ENCODE results near the gene RHOC. TPM values are rescaled to one million over a fixed set of nuclear protein-coding genes. Genes with fewer than 3 reads are reported as not detected.

RHOC gene
- total RNA-seq, 2 donors from 2014 or later, result 62.4 to 81.8 TPM

- Mint-ChIP-seq H3K9me3 (no peaks in the 10 kb centered on the region), H3K36me3 (no peaks in the 10 kb centered on the region), H3K27ac (no peak overlapping the region)
- DNase-seq (ENCODE audit: low spot score in 2 of 2) (no peak), ATAC-seq (no peak)
Measured at GRCh38 chr1:112710159-112710558, 3.2 kb upstream of the RHOC start.

GRCh38 chr1:112708489-112708888, 1.6 kb upstream of the RHOC start:
- no peaks in the 10 kb centered on the region for H3K9me3 Mint-ChIP-seq
- ATAC-seq, result no peak
- no peak overlapping the region for H3K27ac Mint-ChIP-seq
- DNase-seq (ENCODE audit: low spot score in 2 of 2), result no peak
- H3K36me3 Mint-ChIP-seq, result no peaks in the 10 kb centered on the region

- H3K27ac Mint-ChIP-seq, result no peak overlapping the region
- no peak for DNase-seq (ENCODE audit: low spot score in 2 of 2)
- H3K9me3 Mint-ChIP-seq, result no peaks in the 10 kb centered on the region
- ATAC-seq, result no peak
- no peaks in the 10 kb centered on the region for H3K36me3 Mint-ChIP-seq
Measured at GRCh38 chr1:112708002-112708448, 1.1 kb upstream of the RHOC start.

- Mint-ChIP-seq H3K36me3 (peaks cover 0 to 2% of the 10 kb centered on the region in 2 donors), H3K9me3 (no peaks in the 10 kb centered on the region), H3K27ac (no peak overlapping the region)
- ATAC-seq (peak; percentile 40 to 65), DNase-seq (ENCODE audit: low spot score in 2 of 2) (peak; percentile 74 to 81)
Measured at GRCh38 chr1:112707221-112708001, 484 bp upstream of the RHOC start.

GRCh38 chr1:112704934-112705627, 1.8 kb downstream of the RHOC start:
- DNase-seq (ENCODE audit: low spot score in 2 of 2) (peak; percentile 58 to 82), ATAC-seq (peak; percentile 64 to 76)
- Mint-ChIP-seq H3K9me3 (no peaks in the 10 kb centered on the region), H3K27ac (peak overlapping the region; percentile 81 to 86), H3K36me3 (peaks cover 6 to 11% of the 10 kb centered on the region in 2 donors)

- ATAC-seq, result peak; percentile 35 to 72
- peak overlapping the region in 1 of 2 donors; percentile 86 for H3K27ac Mint-ChIP-seq
- no peaks in the 10 kb centered on the region for H3K9me3 Mint-ChIP-seq
- peak in 1 of 2 donors; percentile 80 for DNase-seq (ENCODE audit: low spot score in 2 of 2)
- peaks cover 6 to 11% of the 10 kb centered on the region in 2 donors for H3K36me3 Mint-ChIP-seq
Measured at GRCh38 chr1:112704391-112704933, 2.5 kb downstream of the RHOC start.

- Mint-ChIP-seq H3K9me3 (no peaks in the 10 kb centered on the region), H3K36me3 (peaks cover 6 to 11% of the 10 kb centered on the region in 2 donors), H3K27ac (peak overlapping the region; percentile 72 to 86)
- DNase-seq (ENCODE audit: low spot score in 2 of 2) (no peak), ATAC-seq (no peak)
Measured at GRCh38 chr1:112703706-112704105, 3.2 kb downstream of the RHOC start.

GRCh38 chr1:112702420-112703261, 4.3 kb downstream of the RHOC start:
- peaks cover 6 to 11% of the 10 kb centered on the region in 2 donors for H3K36me3 Mint-ChIP-seq
- DNase-seq (ENCODE audit: low spot score in 2 of 2) (no peak), ATAC-seq (no peak)
- H3K27ac Mint-ChIP-seq, result peak overlapping the region; percentile 82 to 89
- no peaks in the 10 kb centered on the region for H3K9me3 Mint-ChIP-seq

GRCh38 chr1:112702067-112702395, 4.9 kb downstream of the RHOC start:
- ATAC-seq (no peak), DNase-seq (ENCODE audit: low spot score in 2 of 2) (no peak)
- H3K9me3 Mint-ChIP-seq, result no peaks in the 10 kb centered on the region
- peak overlapping the region; percentile 23 to 82 for H3K27ac Mint-ChIP-seq
- H3K36me3 Mint-ChIP-seq, result peaks cover 6 to 11% of the 10 kb centered on the region in 2 donors

GRCh38 chr1:112701227-112702066, 5.5 kb downstream of the RHOC start:
- peak overlapping the region; percentile 23 to 82 for H3K27ac Mint-ChIP-seq
- no peaks in the 10 kb centered on the region for H3K9me3 Mint-ChIP-seq
- no peak for ATAC-seq
- DNase-seq (ENCODE audit: low spot score in 2 of 2), result no peak
- H3K36me3 Mint-ChIP-seq, result peaks cover 6 to 11% of the 10 kb centered on the region in 2 donors

- Mint-ChIP-seq H3K27ac (peak overlapping the region; percentile 72 to 82), H3K36me3 (peaks cover 6 to 11% of the 10 kb centered on the region in 2 donors), H3K9me3 (no peaks in the 10 kb centered on the region)
- peak; percentile 64 to 71 for DNase-seq (ENCODE audit: low spot score in 2 of 2)
- peak in 1 of 2 donors; percentile 23 for ATAC-seq
Measured at GRCh38 chr1:112700290-112701226, 6.4 kb downstream of the RHOC start.

GRCh38 chr1:112699425-112700144, 7.3 kb downstream of the RHOC start:
- Mint-ChIP-seq H3K27ac (peak overlapping the region; percentile 72 to 82), H3K36me3 (peaks cover 6 to 11% of the 10 kb centered on the region in 2 donors), H3K9me3 (no peaks in the 10 kb centered on the region)
- DNase-seq (ENCODE audit: low spot score in 2 of 2) (no peak), ATAC-seq (peak in 1 of 2 donors; percentile 40)

- Mint-ChIP-seq H3K36me3 (peaks cover 6 to 11% of the 10 kb centered on the region in 2 donors), H3K27ac (peak overlapping the region; percentile 78 to 82), H3K9me3 (no peaks in the 10 kb centered on the region)
- DNase-seq (ENCODE audit: low spot score in 2 of 2) (no peak), ATAC-seq (no peak)
Measured at GRCh38 chr1:112698366-112699310, 8.3 kb downstream of the RHOC start.

Measured in activated naive CD4-positive, alpha-beta T cell treated with anti-CD3 and anti-CD28 coated beads, Interleukin-2, amount 50 U/mL, for 72 hours (primary cell).